Measurements from ENCODE around the gene HIVEP3.

GRCh38 chr1:41599912-41600311 is 318.8 kb downstream of the HIVEP3 start:
- TF ChIP-seq, protein P1, sequence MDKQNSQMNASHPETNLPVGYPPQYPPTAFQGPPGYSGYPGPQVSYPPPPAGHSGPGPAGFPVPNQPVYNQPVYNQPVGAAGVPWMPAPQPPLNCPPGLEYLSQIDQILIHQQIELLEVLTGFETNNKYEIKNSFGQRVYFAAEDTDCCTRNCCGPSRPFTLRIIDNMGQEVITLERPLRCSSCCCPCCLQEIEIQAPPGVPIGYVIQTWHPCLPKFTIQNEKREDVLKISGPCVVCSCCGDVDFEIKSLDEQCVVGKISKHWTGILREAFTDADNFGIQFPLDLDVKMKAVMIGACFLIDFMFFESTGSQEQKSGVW (CRISPR knock-in tag; IDR thresholded peaks at IDR 0.05; ENCODE audit: borderline replicate concordance): no peak
- no peak for TF ChIP-seq BRF2 (CRISPR knock-in tag; IDR thresholded peaks at IDR 0.05)
- TF ChIP-seq ZNF276 (CRISPR knock-in tag; IDR thresholded peaks at IDR 0.05; ENCODE audit: low read depth): no peak
- TF ChIP-seq RFX5 (IDR thresholded peaks at IDR 0.05; ENCODE audit: low read depth, low read length): no peak
- no peak for TF ChIP-seq ZC3H4 (CRISPR knock-in tag; IDR thresholded peaks at IDR 0.05; ENCODE audit: borderline replicate concordance)
- peak; percentile 29; the same call in 1 of the 2 replicates for TF ChIP-seq CTCF (CRISPR knock-in tag; IDR thresholded peaks at IDR 0.05)
- TF ChIP-seq KAT7 (CRISPR knock-in tag; IDR thresholded peaks at IDR 0.05; ENCODE audit: borderline replicate concordance): no peak
- TF ChIP-seq ARID3A (IDR thresholded peaks at IDR 0.05; ENCODE audit: low read depth, low read length): no peak
- TF ChIP-seq EZH2 (conservative IDR thresholded peaks at IDR 0.05; ENCODE audit: low read depth, low read length): no peak

Data from HepG2 (cell line).